Uterus (tissue), 2 donors: ENCODE results near the gene MAPKAPK2.

Source experiments
- POLR2A ChIP-seq, 2 donors: fragments of 450-650 bp; IDR thresholded peaks; one replicate each; pipeline ENCODE4 v1.6.1; 2016; ENCODE audit warnings: antibody characterized with exemption in 2 of 2, mild to moderate bottlenecking in 1 of 2, moderate library complexity in 1 of 2
- TF ChIP-seq, protein P1 (sequence below), 4 experiments: fragments of 200-600 bp in 2 of 4; fragments of 450-650 bp in 2 of 4; sonication (generic) in 2 of 4; IDR thresholded peaks; one replicate each; pipeline ENCODE4 v1.5.1; 2016 to 2019; ENCODE audit warnings: antibody characterized with exemption in 4 of 4, mild to moderate bottlenecking in 2 of 4, moderate library complexity in 1 of 4

- TF ChIP-seq, protein P1, sequence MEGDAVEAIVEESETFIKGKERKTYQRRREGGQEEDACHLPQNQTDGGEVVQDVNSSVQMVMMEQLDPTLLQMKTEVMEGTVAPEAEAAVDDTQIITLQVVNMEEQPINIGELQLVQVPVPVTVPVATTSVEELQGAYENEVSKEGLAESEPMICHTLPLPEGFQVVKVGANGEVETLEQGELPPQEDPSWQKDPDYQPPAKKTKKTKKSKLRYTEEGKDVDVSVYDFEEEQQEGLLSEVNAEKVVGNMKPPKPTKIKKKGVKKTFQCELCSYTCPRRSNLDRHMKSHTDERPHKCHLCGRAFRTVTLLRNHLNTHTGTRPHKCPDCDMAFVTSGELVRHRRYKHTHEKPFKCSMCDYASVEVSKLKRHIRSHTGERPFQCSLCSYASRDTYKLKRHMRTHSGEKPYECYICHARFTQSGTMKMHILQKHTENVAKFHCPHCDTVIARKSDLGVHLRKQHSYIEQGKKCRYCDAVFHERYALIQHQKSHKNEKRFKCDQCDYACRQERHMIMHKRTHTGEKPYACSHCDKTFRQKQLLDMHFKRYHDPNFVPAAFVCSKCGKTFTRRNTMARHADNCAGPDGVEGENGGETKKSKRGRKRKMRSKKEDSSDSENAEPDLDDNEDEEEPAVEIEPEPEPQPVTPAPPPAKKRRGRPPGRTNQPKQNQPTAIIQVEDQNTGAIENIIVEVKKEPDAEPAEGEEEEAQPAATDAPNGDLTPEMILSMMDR (IDR thresholded peaks at IDR 0.05): no peak
- TF ChIP-seq POLR2A (IDR thresholded peaks at IDR 0.05): no peak
These were observed 20.5 kb downstream of the MAPKAPK2 start for GRCh38 chr1:206705191-206705590.
